HG03565 (cell line): ENCODE results near the gene PCDHGA6.
"Not testable (repeated sequence)": the region's sequence is repeated elsewhere in the genome, so short reads cannot be mapped to it uniquely, and the experiment has no call there.

Source experiments
- ATAC-seq: cut with Tn5 transposase; IDR thresholded peaks from one replicate; pipeline ENCODE4 v1.9.1; 2021; ENCODE audit warnings: mild to moderate bottlenecking, moderate library complexity; ENCODE audit not compliant: unreplicated experiment

The PCDHGA6 gene

DNA sequence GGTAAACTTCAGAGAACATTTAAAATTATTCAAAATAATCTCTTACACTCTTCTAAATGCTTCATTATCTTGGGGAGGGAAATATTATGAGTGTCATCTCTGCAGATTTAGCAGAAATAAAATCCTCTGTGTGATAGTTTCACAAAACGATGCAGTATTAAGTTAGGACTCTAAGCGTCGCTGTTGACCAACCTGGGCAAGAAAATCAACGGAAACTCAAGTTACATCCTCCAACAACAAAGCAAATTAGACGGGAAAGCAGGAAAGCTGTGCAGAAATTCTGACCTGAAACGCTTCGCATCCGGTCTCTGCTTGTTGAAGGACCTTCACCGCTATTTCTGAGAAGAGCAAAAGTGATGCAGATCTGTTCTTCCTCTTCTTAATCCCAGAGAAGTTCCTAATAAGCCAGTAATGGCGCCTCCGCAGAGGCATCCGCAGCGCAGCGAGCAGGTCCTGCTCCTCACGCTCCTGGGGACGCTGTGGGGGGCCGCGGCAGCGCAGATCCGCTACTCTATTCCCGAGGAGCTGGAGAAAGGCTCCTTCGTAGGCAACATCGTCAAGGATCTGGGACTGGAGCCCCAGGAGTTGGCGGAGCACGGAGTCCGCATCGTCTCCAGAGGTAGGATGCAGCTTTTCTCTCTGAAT, at the start of gene PCDHGA6:
Gene PCDHGA6 (plus strand): TSS at position 219 of the 645 bp plus-strand sequence. CDS start 193 bp downstream, at position 412.
- no peak for ATAC-seq

- ATAC-seq = peak; percentile 50
Measured at GRCh38 chr5:141326088-141326854, 47.4 kb upstream of the PCDHGA6 start.

- no peak for ATAC-seq
Measured at GRCh38 chr5:141328231-141328630, 45.5 kb upstream of the PCDHGA6 start.

GRCh38 chr5:141330299-141331080, 43.2 kb upstream of the PCDHGA6 start, which contains the start of gene PCDHGA1:
PCDHGA1 (plus strand) TSS chr5:141330514.
- ATAC-seq = no peak

GRCh38 chr5:141332571-141332970, 41.1 kb upstream of the PCDHGA6 start:
- not testable (repeated sequence) for ATAC-seq

GRCh38 chr5:141338538-141339306, 35.0 kb upstream of the PCDHGA6 start, which contains the start of gene PCDHGA2:
PCDHGA2 (plus strand) TSS chr5:141338760.
- no peak for ATAC-seq

GRCh38 chr5:141340781-141341354, 32.8 kb upstream of the PCDHGA6 start:
- not testable (repeated sequence) for ATAC-seq

GRCh38 chr5:141342773-141343172, 30.9 kb upstream of the PCDHGA6 start:
- ATAC-seq = no peak

DNA sequence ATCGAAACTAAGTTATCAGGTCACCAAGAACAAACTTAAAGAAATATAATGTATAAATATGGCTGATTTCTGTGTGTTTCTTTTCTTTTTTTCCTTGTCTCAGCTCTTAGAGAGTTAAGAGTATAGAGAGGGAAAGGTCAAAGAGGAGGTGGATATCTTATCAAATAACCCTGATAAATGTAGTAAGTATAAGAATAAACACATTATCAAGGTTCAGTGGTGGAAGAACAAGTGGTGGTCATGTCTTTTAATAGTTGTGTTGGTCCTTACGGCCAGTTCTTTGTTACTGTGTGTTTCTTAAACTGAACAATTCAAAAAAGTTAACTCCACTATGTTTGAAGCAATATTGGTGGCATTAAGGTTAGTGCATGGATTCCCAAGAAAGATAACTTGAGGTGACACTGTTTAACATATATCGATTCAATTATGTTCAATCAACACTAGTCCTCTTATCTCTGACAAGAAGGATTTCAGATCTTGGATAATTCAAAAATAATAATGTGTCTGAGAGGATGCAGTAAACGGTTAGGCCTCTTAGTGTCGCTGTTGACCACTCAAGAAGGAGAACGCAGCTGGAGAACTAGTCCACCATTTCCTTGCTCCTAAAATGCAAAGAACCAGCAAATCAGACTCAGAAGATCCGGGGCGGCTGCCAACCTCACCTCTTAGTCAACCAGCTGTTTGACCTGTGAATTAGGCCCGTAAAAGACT, 30.3 kb upstream of the PCDHGA6 start, which contains the start of gene PCDHGA3:
Gene PCDHGA3 (plus strand): TSS at position 588 of the 711 bp plus-strand sequence. CDS start 205 bp downstream, outside the sequence.
- no peak for ATAC-seq

DNA sequence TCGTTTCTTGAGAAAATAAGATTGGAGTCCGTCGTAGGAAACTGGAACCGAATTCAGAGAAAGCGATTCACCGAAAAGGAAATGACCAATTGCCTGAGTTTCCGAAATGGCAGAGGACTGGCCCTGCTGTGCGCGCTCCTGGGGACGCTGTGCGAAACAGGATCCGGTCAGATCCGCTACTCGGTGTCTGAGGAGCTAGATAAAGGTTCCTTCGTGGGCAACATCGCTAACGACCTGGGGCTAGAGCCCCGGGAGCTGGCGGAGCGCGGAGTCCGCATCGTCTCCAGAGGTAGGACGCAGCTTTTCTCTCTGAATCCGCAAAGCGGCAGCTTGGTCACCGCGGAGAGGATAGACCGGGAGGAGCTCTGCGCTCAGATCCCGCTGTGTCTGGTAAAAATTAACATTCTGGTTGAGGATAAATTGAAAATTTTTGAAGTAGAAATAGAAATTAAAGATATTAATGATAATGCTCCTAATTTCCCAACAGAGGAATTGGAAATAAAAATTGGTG, 29.7 kb upstream of the PCDHGA6 start:
- ATAC-seq = no peak

- ATAC-seq = no peak
Measured at GRCh38 chr5:141345327-141345726, 28.4 kb upstream of the PCDHGA6 start.

GRCh38 chr5:141346017-141346416, 27.7 kb upstream of the PCDHGA6 start:
- ATAC-seq = not testable (repeated sequence)

DNA sequence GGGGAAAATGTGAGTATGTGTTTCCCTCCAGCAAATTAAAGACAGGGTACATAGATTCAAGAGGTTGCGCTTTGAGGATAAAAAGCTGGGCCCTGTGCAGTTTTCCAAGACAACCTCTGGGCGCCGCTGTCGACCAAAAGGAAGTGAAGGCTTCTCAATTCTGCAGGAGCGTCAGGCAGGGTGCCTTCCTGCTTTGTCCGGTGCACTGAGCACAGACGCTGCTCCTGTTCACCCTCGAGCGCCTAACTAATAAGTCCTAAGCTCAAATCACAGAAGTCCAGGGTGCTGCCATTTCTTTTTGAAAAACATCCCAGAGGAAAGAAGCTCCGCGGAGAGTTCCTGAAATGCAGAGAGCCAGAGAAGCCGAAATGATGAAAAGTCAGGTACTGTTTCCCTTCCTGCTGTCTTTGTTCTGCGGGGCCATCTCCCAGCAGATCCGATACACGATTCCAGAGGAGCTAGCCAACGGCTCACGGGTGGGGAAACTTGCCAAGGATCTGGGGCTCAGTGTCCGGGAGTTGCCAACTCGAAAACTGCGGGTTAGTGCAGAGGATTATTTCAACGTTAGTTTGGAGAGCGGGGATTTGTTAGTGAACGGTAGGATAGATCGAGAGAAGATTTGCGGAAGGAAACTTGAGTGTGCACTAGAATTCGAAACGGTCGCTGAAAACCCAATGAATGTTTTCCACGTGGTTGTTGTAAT, 23.6 kb upstream of the PCDHGA6 start, which contains the start of gene PCDHGB1:
Gene PCDHGB1 (plus strand): TSS at position 183 of the 703 bp plus-strand sequence. CDS start 162 bp downstream, at position 345.
- no peak for ATAC-seq

DNA sequence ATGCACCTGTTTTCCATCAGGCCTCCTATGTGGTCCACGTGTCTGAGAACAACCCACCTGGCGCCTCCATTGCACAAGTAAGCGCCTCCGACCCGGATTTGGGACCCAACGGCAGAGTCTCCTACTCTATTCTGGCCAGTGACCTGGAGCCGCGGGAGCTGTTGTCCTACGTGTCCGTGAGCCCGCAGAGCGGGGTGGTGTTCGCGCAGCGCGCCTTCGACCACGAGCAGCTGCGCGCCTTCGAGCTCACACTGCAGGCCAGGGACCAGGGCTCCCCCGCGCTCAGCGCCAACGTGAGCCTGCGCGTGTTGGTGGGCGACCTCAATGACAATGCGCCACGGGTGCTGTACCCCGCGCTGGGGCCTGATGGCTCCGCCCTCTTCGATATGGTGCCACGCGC, 22.1 kb upstream of the PCDHGA6 start:
- no peak for ATAC-seq

- no peak for ATAC-seq
Measured at GRCh38 chr5:141354900-141355469, 18.7 kb upstream of the PCDHGA6 start, which contains the start of gene PCDHGA4. PCDHGA4 (plus strand) TSS chr5:141355021; CDS start chr5:141355108, 87 bp downstream.

DNA sequence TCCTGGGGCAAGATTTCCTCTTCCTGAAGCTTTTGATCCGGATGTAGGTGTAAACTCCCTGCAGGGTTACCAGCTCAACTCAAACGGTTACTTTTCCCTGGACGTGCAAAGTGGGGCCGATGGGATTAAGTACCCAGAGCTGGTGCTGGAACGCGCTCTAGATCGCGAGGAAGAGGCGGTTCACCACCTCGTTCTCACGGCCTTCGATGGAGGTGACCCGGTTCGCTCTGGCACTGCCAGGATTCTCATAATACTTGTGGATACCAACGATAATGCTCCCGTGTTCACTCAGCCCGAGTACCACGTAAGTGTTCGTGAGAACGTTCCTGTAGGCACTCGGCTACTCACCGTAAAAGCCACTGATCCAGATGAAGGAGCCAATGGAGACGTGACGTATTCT, 18.1 kb upstream of the PCDHGA6 start:
- ATAC-seq = no peak

DNA sequence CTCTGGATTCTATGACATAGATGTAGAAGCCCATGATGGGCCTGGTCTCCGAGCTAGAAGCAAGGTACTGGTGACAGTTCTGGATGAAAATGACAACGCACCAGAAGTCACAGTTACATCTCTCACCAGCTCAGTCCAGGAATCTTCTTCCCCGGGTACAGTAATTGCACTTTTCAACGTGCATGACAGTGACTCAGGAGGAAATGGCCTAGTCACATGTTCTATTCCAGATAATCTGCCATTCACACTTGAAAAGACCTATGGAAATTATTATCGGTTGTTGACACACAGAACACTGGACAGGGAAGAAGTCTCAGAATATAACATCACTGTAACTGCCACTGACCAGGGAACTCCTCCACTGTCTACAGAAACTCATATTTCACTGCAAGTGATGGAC, 17.6 kb upstream of the PCDHGA6 start:
- ATAC-seq = no peak

DNA sequence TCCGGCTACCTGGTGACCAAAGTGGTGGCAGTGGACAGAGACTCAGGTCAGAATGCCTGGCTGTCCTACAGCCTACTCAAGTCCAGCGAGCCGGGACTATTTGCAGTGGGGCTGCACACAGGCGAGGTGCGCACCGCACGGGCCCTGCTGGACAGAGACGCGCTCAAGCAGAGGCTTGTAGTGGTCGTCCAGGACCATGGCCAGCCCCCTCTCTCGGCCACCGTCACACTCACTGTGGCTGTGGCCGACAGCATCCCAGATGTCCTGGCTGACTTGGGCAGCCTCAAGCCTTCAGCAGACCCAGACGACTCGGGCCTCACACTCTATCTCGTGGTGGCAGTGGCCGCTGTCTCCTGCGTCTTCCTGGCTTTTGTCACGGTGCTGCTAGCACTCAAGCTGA, 16.7 kb upstream of the PCDHGA6 start:
- ATAC-seq = no peak
